Activated CD8-positive, alpha-beta T cell treated with anti-CD3 and anti-CD28 coated beads for 36 hours (primary cell): ENCODE results near the gene ARFGEF3. TPM values are rescaled to one million over a fixed set of nuclear protein-coding genes. Genes with fewer than 3 reads are reported as not detected.

Source experiments
- ATAC-seq: fragments of 200-7000 bp; cut with Tn5 transposase; one replicate; pipeline ENCODE4 v1.10.0; 2021; ENCODE audit warnings: mild to moderate bottlenecking, moderate library complexity
- CTCF ChIA-PET: fragments of 350-600 bp; sonication (Branson Sonifier 250); formaldehyde crosslinking; loops from one replicate; lab custom pipeline; 2021; ENCODE audit warnings: antibody characterized with exemption; lab: Charles Lee
- POLR2A ChIA-PET: fragments of 350-600 bp; sonication (Branson Sonifier 250); formaldehyde crosslinking; loops from one replicate; lab custom pipeline; 2021; ENCODE audit warnings: antibody characterized with exemption; lab: Charles Lee
- DNase-seq: peaks from one replicate; pipeline ENCODE4 v3.0.0-alpha.2; 2020
- H3K27ac Mint-ChIP-seq: one replicate; pipeline ENCODE4 v1.8.0; 2021; ENCODE audit warnings: mild to moderate bottlenecking, mixed read lengths
- H3K27me3 Mint-ChIP-seq: one replicate; pipeline ENCODE4 v1.8.0; 2021; ENCODE audit warnings: mixed read lengths
- H3K36me3 Mint-ChIP-seq: one replicate; pipeline ENCODE4 v1.8.0; 2021; ENCODE audit warnings: low read depth, mixed read lengths
- H3K4me1 Mint-ChIP-seq: one replicate; pipeline ENCODE4 v1.8.0; 2021; ENCODE audit warnings: low read depth, mixed read lengths
- H3K4me3 Mint-ChIP-seq: one replicate; pipeline ENCODE4 v1.8.0; 2021; ENCODE audit warnings: mild to moderate bottlenecking, moderate library complexity, mixed read lengths
- H3K9me3 Mint-ChIP-seq: one replicate; pipeline ENCODE4 v1.8.0; 2021; ENCODE audit warnings: mixed read lengths
- intact Hi-C: fragments of 100-400 bp; cut with micrococcal nuclease; formaldehyde crosslinking; loops from one replicate; pipeline ENCODE4 v1.10.0; 2022
- total RNA-seq, 2 experiments: library from RNA; stranded (reverse); gene quantifications; one replicate each; pipeline ENCODE4 v1.2.3, GENCODE V29; 2021
- TF ChIP-seq, protein P1 (sequence below): fragments of 200-600 bp; IDR thresholded peaks from one replicate; pipeline ENCODE4 v1.8.0; 2022; ENCODE audit warnings: antibody characterized with exemption, mild to moderate bottlenecking

Gene ARFGEF3
- total RNA-seq, 2 experiments from 2014 or later, result 1.7 to 1.8 TPM

DNA sequence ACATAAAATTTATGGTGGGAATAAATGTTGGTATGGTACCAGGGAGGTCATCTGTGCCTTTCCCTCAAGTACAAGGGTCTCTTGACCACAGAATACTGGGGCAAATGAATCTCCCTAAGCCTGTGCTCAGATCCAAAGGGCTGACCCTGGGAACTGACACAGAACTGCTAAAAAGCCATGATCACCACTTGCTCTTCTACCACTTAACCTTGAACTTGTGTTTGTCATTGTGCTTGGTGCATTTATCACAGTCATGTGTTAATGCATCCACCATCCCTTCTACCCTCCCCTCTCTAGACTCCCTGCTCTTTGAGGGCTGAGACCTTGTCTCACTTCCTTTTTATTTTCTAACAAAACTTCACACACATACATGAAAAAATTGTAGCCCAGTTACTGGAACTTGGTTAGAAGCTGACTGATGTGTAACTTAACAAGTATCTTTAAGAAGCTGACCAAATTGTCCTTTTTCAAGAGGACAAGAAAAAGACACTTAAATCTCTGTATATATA, 102.7 kb downstream of the ARFGEF3 start:
- H3K27me3 Mint-ChIP-seq, result peaks cover 7% of the 10 kb centered on the region
- H3K4me1 Mint-ChIP-seq, result no peaks in the 10 kb centered on the region
- no peak for ATAC-seq
- no peak for DNase-seq
- POLR2A ChIA-PET, result no interaction called here
- H3K36me3 Mint-ChIP-seq, result no peaks in the 10 kb centered on the region
- TF ChIP-seq, protein P1, sequence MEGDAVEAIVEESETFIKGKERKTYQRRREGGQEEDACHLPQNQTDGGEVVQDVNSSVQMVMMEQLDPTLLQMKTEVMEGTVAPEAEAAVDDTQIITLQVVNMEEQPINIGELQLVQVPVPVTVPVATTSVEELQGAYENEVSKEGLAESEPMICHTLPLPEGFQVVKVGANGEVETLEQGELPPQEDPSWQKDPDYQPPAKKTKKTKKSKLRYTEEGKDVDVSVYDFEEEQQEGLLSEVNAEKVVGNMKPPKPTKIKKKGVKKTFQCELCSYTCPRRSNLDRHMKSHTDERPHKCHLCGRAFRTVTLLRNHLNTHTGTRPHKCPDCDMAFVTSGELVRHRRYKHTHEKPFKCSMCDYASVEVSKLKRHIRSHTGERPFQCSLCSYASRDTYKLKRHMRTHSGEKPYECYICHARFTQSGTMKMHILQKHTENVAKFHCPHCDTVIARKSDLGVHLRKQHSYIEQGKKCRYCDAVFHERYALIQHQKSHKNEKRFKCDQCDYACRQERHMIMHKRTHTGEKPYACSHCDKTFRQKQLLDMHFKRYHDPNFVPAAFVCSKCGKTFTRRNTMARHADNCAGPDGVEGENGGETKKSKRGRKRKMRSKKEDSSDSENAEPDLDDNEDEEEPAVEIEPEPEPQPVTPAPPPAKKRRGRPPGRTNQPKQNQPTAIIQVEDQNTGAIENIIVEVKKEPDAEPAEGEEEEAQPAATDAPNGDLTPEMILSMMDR, result no peak
- intact Hi-C loops, result no loop called here
- no peak overlapping the region for H3K4me3 Mint-ChIP-seq
- H3K9me3 Mint-ChIP-seq, result no peaks in the 10 kb centered on the region
- no peak overlapping the region for H3K27ac Mint-ChIP-seq
- CTCF ChIA-PET, result no interaction called here

DNA sequence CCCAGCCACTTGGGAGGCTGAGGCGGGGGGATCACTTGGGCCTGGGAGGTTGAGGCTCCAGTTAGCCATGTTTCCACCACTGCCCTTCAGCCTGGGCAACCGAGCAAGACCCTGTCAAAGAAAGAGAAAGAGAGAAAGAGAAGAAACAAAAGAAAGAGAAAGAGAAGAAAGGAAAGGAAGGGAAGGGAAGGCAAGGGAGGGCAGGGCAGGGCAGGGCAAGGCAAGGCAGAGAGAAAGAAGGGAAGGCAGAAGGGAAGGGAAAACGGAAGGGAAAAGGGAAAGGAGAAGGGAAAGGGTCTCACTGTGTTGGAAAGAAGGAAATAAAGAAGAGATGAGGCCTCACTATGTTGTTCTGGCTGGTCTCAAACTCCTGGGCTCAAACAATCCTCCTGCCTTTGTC, 104.4 kb downstream of the ARFGEF3 start:
- DNase-seq (no peak), ATAC-seq (no peak)
- ChIA-PET CTCF (no interaction called here), POLR2A (no interaction called here)
- H3K9me3 Mint-ChIP-seq, result no peaks in the 10 kb centered on the region
- H3K27ac Mint-ChIP-seq, result no peak overlapping the region
- intact Hi-C loops, result no loop called here
- H3K27me3 Mint-ChIP-seq, result peaks cover 7% of the 10 kb centered on the region
- TF ChIP-seq, protein P1, result no peak
- no peaks in the 10 kb centered on the region for H3K36me3 Mint-ChIP-seq
- H3K4me1 Mint-ChIP-seq, result no peaks in the 10 kb centered on the region
- H3K4me3 Mint-ChIP-seq, result no peak overlapping the region

DNA sequence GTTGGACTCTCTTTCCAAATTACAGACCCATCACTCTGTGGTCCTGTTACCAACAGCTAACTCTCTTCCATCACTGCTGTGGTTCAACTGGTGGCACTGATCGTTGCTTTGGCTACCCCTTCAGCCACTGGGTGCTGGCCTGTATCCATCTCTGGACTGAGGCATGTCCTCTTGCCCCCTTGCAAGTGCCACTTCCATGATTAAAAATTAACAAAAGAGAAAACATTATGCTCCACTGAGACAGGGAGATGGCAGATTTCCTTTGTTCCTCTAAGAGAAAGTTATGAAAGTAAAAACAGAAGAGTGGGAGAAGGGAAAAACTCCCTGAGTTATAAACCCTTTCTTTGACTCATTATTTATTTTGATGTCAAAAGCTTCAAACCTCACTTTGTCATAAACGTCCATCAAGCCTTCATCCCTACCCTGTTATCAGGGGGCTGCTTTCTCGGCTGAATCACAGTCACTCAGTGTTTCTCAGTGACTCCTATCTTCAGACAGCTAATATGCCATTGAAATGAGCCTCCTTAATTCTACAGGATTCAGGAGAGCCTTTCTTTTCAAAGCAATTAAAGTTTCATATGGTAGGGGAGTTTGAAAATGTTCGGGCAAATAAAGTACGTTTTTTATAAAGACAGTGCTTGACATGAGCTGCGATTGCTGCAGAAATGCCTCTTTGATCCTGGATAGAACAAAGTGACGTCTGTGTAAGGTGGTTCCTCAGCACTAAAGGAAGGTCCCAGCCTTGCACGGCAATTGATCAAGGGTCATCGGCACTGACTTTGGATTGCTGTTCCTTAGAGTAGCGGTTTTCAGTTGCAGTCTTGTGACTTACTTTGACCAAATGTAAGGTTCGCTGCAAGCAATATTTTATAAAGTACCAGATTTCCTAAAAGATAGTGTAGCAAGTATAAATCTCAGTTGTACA, 106.5 kb downstream of the ARFGEF3 start:
- Mint-ChIP-seq H3K36me3 (no peaks in the 10 kb centered on the region), H3K4me3 (no peak overlapping the region), H3K4me1 (no peaks in the 10 kb centered on the region), H3K27ac (no peak overlapping the region), H3K9me3 (no peaks in the 10 kb centered on the region), H3K27me3 (peaks cover 7% of the 10 kb centered on the region)
- TF ChIP-seq, protein P1, result no peak
- ChIA-PET POLR2A (no interaction called here), CTCF (no interaction called here)
- no peak for DNase-seq
- intact Hi-C loops, result no loop called here
- no peak for ATAC-seq

DNA sequence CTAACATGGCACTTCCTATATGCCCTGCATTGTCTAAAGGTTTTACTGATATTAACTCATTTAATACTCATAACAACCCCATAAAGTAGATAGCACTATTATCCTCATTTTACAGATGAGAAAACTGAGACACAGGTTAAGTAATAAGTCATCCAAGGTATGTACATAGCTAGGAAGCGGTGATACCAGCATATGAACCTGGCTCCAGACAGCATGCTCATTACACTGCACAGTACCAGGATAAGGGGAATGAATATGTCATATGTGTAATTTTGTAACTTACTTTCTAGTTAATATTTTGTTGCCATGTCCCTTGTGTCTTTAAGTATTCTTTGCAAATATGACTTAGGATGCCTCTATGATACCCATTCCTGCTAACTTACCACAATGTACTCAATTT, 109.7 kb downstream of the ARFGEF3 start:
- ATAC-seq, result no peak
- Mint-ChIP-seq H3K36me3 (no peaks in the 10 kb centered on the region), H3K27ac (no peak overlapping the region), H3K4me1 (no peaks in the 10 kb centered on the region), H3K27me3 (peaks cover 4% of the 10 kb centered on the region), H3K9me3 (no peaks in the 10 kb centered on the region), H3K4me3 (no peak overlapping the region)
- intact Hi-C loops, result no loop called here
- ChIA-PET POLR2A (no interaction called here), CTCF (no interaction called here)
- TF ChIP-seq, protein P1, result no peak
- no peak for DNase-seq
